HepG2 (cell line): ENCODE data around the gene CACNA1C.
A peak's percentile ranks its signal among the peaks of the same experiment; 100 is the strongest.

Source experiments
- KLF9 ChIP-seq: IDR thresholded peaks from 2 replicates; pipeline ENCODE4 v1.6.1; 2016; ENCODE audit warnings: low read depth
- MAF1 ChIP-seq: sonication (generic); formaldehyde crosslinking; IDR thresholded peaks from 2 replicates; pipeline ENCODE4 v1.5.0; 2020; ENCODE audit warnings: missing genetic modification reagents, borderline replicate concordance
- RAD21 ChIP-seq: fragments of 450-650 bp; formaldehyde crosslinking; IDR thresholded peaks from 2 replicates; pipeline ENCODE4 v1.5.0; 2020; ENCODE audit warnings: mild to moderate bottlenecking
- ZNF337 ChIP-seq: sonication (generic); formaldehyde crosslinking; IDR thresholded peaks from 2 replicates; pipeline ENCODE4 v1.5.1; 2020; ENCODE audit warnings: missing genetic modification reagents, low read depth, mild to moderate bottlenecking, borderline replicate concordance
- TF ChIP-seq, protein P1 (sequence below): sonication (generic); formaldehyde crosslinking; IDR thresholded peaks from 2 replicates; pipeline ENCODE4 v1.5.0; 2020; ENCODE audit warnings: mild to moderate bottlenecking, missing genetic modification reagents, moderate library complexity

DNA sequence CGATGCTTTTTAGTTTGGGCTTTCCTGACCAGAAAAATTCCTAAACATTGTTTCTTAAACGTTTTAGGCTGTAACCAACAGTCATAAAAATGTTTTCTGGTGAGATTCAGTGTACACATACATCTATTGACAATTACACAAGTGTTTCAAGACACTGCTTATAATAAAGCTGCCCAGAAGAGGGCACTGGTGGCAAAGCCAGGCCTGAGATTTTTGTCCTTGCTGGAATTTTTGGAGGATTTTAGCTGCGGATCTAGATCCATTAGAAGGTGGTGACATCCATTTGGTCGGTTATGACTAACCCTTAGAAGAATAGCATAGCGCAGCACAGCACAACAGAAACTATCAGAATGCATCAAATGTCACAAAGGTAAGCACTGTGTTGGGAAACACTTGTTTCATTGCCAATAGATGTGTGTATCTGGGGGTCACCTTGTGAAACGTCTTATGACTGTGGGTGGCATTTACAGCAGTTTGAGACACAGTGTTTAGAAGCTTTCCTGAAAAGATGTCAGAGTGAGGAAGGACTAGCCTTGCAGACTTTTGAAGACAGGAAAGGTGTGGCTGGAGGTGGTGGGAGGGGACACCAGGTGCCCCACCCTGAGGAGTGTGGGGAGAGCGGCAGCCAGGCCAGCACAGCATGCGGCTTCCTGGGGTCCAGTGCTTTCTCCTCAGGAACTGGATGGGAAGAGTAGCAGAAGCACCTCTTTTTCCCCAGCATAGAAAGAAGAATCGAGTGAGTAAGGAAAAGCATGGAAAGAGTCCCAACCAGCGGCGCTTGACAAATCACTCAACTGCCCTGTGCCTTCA is 687.2 kb downstream of the CACNA1C start:
- TF ChIP-seq KLF9 (CRISPR knock-in tag) (no peak), MAF1 (CRISPR knock-in tag) (no peak), ZNF337 (CRISPR knock-in tag) (no peak), RAD21 (peak; percentile 49)
- TF ChIP-seq, protein P1, sequence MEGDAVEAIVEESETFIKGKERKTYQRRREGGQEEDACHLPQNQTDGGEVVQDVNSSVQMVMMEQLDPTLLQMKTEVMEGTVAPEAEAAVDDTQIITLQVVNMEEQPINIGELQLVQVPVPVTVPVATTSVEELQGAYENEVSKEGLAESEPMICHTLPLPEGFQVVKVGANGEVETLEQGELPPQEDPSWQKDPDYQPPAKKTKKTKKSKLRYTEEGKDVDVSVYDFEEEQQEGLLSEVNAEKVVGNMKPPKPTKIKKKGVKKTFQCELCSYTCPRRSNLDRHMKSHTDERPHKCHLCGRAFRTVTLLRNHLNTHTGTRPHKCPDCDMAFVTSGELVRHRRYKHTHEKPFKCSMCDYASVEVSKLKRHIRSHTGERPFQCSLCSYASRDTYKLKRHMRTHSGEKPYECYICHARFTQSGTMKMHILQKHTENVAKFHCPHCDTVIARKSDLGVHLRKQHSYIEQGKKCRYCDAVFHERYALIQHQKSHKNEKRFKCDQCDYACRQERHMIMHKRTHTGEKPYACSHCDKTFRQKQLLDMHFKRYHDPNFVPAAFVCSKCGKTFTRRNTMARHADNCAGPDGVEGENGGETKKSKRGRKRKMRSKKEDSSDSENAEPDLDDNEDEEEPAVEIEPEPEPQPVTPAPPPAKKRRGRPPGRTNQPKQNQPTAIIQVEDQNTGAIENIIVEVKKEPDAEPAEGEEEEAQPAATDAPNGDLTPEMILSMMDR (CRISPR knock-in tag): peak; percentile 58
